Measurements from ENCODE around the gene MICAL2. TPM values are rescaled to one million over a fixed set of nuclear protein-coding genes. Genes with fewer than 3 reads are reported as not detected.
A peak's percentile ranks its signal among the peaks of the same experiment; 100 is the strongest.

Gene MICAL2
- total and polyA plus RNA-seq, 7 donors: 6.8 to 45.7 (median 15.0) TPM

GRCh38 chr11:12285811-12286222, 175.4 kb downstream of the MICAL2 start:
- no peak overlapping the region for H3K27ac ChIP-seq
- intact Hi-C loops (cut with DNase I): loop anchor here in 1 of 2 donors (10.0 kb wide), 1 partner anchor 351 kb away; no protein-coding TSS in a partner anchor
- H3K4me3 ChIP-seq: no peak overlapping the region
- H3K36me3 ChIP-seq (ENCODE audit: insufficient read depth in 1 of 2, low read depth in 1 of 2): no peaks in the 10 kb centered on the region
- DNase-seq: no peak
- H3K27me3 ChIP-seq (ENCODE audit: insufficient read depth in 3 of 3, low read length in 2 of 3): no peaks in the 10 kb centered on the region
- no peaks in the 10 kb centered on the region for H3K9me3 ChIP-seq
- ATAC-seq: no peak
- H3K4me1 ChIP-seq: peaks cover 14% of the 10 kb centered on the region
- WGBS, 3 donors: 78 to 82% (median 82%) methylated on average over 6 of the region's 6 CpGs
- no peak for TF ChIP-seq CTCF (IDR thresholded peaks at IDR 0.05)

GRCh38 chr11:12286606-12287005, 176.2 kb downstream of the MICAL2 start:
- Histone ChIP-seq H3K27ac (peak overlapping the region; percentile 63), H3K4me1 (peaks cover 14% of the 10 kb centered on the region), H3K4me3 (no peak overlapping the region), H3K27me3 (ENCODE audit: insufficient read depth in 3 of 3, low read length in 2 of 3) (no peaks in the 10 kb centered on the region), H3K36me3 (ENCODE audit: insufficient read depth in 1 of 2, low read depth in 1 of 2) (no peaks in the 10 kb centered on the region), H3K9me3 (no peaks in the 10 kb centered on the region)
- DNase-seq (no peak), ATAC-seq (no peak)
- no peak for TF ChIP-seq CTCF (IDR thresholded peaks at IDR 0.05)
- WGBS, 3 donors: 84 to 85% (median 84%) methylated on average over 6 of the region's 6 CpGs
- intact Hi-C loops (cut with DNase I): loop anchor here in 1 of 2 donors (10.0 kb wide), 1 partner anchor 352 kb away; no protein-coding TSS in a partner anchor

GRCh38 chr11:12287009-12287373, 176.6 kb downstream of the MICAL2 start:
- DNase-seq (peak; percentile 46 to 76), ATAC-seq (peak; percentile 80 to 87 (median 82))
- Histone ChIP-seq H3K36me3 (ENCODE audit: insufficient read depth in 1 of 2, low read depth in 1 of 2) (no peaks in the 10 kb centered on the region), H3K4me1 (peaks cover 14% of the 10 kb centered on the region), H3K4me3 (no peak overlapping the region), H3K27ac (peak overlapping the region; percentile 63), H3K9me3 (no peaks in the 10 kb centered on the region), H3K27me3 (ENCODE audit: insufficient read depth in 3 of 3, low read length in 2 of 3) (no peaks in the 10 kb centered on the region)
- 0 to 5% (median 4%) methylated on average over 2 of the region's 2 CpGs for WGBS, 3 donors
- TF ChIP-seq CTCF (IDR thresholded peaks at IDR 0.05): no peak
- intact Hi-C loops (cut with DNase I): loop anchor here in 1 of 2 donors (10.0 kb wide), 1 partner anchor 352 kb away; no protein-coding TSS in a partner anchor

- WGBS, 3 donors: 59 to 69% (median 60%) methylated on average over 13 of the region's 13 CpGs
Measured at GRCh38 chr11:12287374-12288211, 177.2 kb downstream of the MICAL2 start.

More at GRCh38 chr11:12287374-12288211, 177.2 kb downstream of the MICAL2 start:
- peak; percentile 67 to 77 for DNase-seq
- H3K9me3 ChIP-seq: no peaks in the 10 kb centered on the region
- intact Hi-C loops (cut with DNase I): loop anchor here in 1 of 2 donors (10.0 kb wide), 1 partner anchor 353 kb away; no protein-coding TSS in a partner anchor
- no peaks in the 10 kb centered on the region for H3K36me3 ChIP-seq (ENCODE audit: insufficient read depth in 1 of 2, low read depth in 1 of 2)
- H3K27me3 ChIP-seq (ENCODE audit: insufficient read depth in 3 of 3, low read length in 2 of 3): no peaks in the 10 kb centered on the region
- ATAC-seq: peak; percentile 66 to 75 (median 72)
- H3K27ac ChIP-seq: peak overlapping the region; percentile 63
- H3K4me1 ChIP-seq: peaks cover 14% of the 10 kb centered on the region
- H3K4me3 ChIP-seq: no peak overlapping the region
- TF ChIP-seq CTCF (IDR thresholded peaks at IDR 0.05): no peak

All from psoas muscle (tissue), 8 donors.